K562 treated with DMSO at 1 percent for 12 hours (cell line): Measurements from ENCODE around the gene TMEM98. TPM values are rescaled to one million over a fixed set of nuclear protein-coding genes. Genes with fewer than 3 reads are reported as not detected.

ENCODE experiments used
- total RNA-seq: library from RNA; unstranded; fragments of 300-600 nt; gene quantifications from 2 replicates; pipeline ENCODE4 v1.2.3, GENCODE V29; 2022; ENCODE audit not compliant: insufficient read depth

Gene TMEM98, protein sequence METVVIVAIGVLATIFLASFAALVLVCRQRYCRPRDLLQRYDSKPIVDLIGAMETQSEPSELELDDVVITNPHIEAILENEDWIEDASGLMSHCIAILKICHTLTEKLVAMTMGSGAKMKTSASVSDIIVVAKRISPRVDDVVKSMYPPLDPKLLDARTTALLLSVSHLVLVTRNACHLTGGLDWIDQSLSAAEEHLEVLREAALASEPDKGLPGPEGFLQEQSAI
- total RNA-seq = 61.8 and 75.6 TPM in 2 replicates

DNA sequence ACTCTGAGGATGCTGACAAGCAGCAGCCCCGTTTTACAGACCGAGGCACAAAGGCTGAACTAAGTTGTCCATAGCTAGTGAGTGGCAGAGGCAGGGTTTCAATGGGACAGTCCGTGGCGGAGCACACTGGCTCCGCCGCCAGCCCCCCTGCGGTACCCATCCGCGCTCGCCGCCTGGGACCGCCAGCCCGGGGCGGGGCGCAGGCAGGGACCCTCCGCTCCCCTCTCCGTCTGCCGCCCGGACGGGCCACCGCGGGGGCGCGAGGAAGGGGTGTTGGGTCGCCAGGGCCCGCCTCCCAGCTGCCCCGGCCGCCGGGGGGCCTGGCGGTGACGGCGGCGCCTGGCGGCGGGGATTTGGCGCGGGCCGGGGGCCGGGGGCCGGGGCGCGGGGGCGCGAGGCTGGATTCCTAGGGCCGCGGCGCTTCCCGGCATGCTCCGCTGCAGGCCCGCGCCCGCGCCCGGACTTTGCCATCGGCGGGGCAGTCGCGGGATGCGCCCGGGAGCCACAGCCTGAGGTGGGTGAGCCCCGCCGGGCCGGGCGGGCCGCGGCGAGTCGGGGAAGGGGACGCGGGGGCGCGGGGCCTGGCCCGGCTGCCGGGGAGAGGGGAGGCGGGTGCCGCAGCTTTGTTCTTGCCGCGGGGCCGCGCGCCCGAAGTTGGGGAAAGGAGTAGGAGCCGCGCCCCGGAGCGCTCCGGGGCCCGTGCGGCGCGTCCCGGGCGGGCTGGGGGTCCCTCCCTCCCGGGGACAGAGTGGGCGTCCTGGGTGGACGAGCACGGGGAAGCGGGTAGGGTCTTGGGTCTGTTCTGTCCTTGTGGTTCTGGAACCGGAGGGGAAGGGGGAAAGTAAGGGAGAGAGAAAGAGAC, at the start of gene TMEM98:
TMEM98 (plus strand) TSS at position 430 of the 862 bp plus-strand sequence. CDS start 3,376 bp downstream, outside the sequence.

Other genes with a start within 250 kb of the TMEM98 start
- gene MYO1D, start 51.0 kb upstream of the TMEM98 start, total RNA-seq = 37.2 and 81.2 TPM in 2 replicates
- not detected in 2 replicates for gene SPACA3, start 63.7 kb downstream of the TMEM98 start, total RNA-seq